Measurements from ENCODE around the gene CYB561A3.

CYB561A3 gene

DNA sequence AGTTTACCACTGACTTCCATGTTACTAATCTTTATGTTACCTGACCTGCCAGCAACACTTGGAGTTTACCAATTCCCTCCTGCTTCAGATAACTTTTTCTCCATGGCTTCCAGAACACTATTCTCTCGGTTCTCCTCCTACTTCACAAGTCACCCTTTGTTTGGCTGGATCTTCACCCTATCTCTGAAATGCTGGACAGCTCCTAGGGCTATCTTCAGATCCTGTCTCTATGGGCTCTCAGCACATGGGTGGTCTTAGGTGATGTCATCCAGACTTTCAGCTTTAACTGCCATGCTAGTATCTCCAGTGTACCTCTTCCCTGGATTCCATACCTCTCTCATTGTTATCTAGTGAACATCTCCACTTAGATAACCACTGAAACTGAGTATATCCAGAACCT lies 54.3 kb downstream of the CYB561A3 start:
- no peak overlapping the region for H3K27ac ChIP-seq
- no peak overlapping the region for H3K4me3 ChIP-seq
- H3K9me3 ChIP-seq (ENCODE audit: low read depth, low read length) = no peaks in the 10 kb centered on the region
- TF ChIP-seq FOXP2 (optimal IDR thresholded peaks at IDR 0.05; ENCODE audit: control extremely low read depth, extremely low read length, insufficient read depth) = no peak
- TF ChIP-seq EZH2 (IDR thresholded peaks at IDR 0.05) = no peak
- no peak for TF ChIP-seq POLR2AphosphoS5 (IDR thresholded peaks at IDR 0.05; ENCODE audit: borderline replicate concordance, low read depth, low read length)
- no peak overlapping the region for H3K9ac ChIP-seq (ENCODE audit: insufficient read length)
- no peak for DNase-seq (ENCODE audit: low read depth, low spot score)
- H3K36me3 ChIP-seq (ENCODE audit: insufficient read depth, low read length) = peaks cover 89% of the 10 kb centered on the region

GRCh38 chr11:61306221-61306620 lies 55.5 kb downstream of the CYB561A3 start:
- Histone ChIP-seq H3K9ac (ENCODE audit: insufficient read length) (no peak overlapping the region), H3K36me3 (ENCODE audit: insufficient read depth, low read length) (peaks cover 89% of the 10 kb centered on the region)
- no peak for DNase-seq (ENCODE audit: low read depth, low spot score)

DNA sequence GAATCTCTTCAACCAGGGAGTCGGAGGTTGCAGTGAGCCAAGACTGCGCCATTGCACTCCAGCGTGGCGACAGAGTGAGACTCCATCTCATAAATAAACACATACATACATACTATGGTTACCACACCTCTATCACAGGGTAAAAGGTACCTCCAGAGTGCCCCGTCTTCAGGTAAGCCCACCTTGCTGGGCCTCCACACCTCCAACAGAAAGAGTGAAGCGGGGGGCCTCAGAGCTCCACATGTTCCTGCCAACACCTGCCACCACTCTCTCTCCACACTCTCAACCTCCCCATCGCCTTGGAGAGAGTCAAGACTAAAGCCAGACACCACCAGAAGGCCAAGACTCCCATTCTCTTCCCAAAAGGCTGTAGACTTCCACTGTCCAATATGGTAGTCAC lies 56.3 kb downstream of the CYB561A3 start:
- no peaks in the 10 kb centered on the region for H3K9me3 ChIP-seq (ENCODE audit: low read depth, low read length)
- H3K4me3 ChIP-seq = no peak overlapping the region
- H3K36me3 ChIP-seq (ENCODE audit: insufficient read depth, low read length) = peaks cover 90% of the 10 kb centered on the region
- no peak for TF ChIP-seq FOXP2 (optimal IDR thresholded peaks at IDR 0.05; ENCODE audit: control extremely low read depth, extremely low read length, insufficient read depth)
- no peak for TF ChIP-seq POLR2AphosphoS5 (IDR thresholded peaks at IDR 0.05; ENCODE audit: borderline replicate concordance, low read depth, low read length)
- no peak for TF ChIP-seq EZH2 (IDR thresholded peaks at IDR 0.05)
- H3K27ac ChIP-seq = no peak overlapping the region
- DNase-seq (ENCODE audit: low read depth, low spot score) = no peak
- H3K9ac ChIP-seq (ENCODE audit: insufficient read length) = no peak overlapping the region

More at GRCh38 chr11:61306221-61306620, 55.5 kb downstream of the CYB561A3 start:
- H3K9me3 ChIP-seq (ENCODE audit: low read depth, low read length) = no peaks in the 10 kb centered on the region
- no peak overlapping the region for H3K27ac ChIP-seq
- TF ChIP-seq FOXP2 (optimal IDR thresholded peaks at IDR 0.05; ENCODE audit: control extremely low read depth, extremely low read length, insufficient read depth) = no peak
- TF ChIP-seq POLR2AphosphoS5 (IDR thresholded peaks at IDR 0.05; ENCODE audit: borderline replicate concordance, low read depth, low read length) = no peak
- no peak for TF ChIP-seq EZH2 (IDR thresholded peaks at IDR 0.05)
- H3K4me3 ChIP-seq = no peak overlapping the region

DNA sequence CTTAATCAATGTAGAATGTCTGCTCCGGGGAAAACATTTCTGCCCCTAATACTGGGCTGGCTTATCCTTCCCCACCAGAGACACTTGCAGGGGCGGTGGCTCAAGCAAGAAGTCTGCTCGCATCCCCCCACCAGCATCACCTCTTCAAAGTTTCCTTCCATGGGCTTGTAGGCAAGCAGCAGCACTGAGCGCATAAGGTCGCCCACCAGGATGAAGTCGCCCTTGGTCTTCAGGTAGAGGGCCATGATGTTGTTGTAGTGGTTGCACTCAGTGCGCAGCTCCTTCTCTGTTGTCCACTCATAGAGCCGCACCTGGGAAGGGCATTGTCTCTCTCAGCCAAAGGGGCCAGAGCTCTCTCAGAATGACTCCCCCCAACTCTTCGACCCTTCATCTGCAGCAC lies 58.0 kb downstream of the CYB561A3 start:
- peaks cover 84% of the 10 kb centered on the region for H3K36me3 ChIP-seq (ENCODE audit: insufficient read depth, low read length)
- H3K9me3 ChIP-seq (ENCODE audit: low read depth, low read length) = no peaks in the 10 kb centered on the region
- TF ChIP-seq EZH2 (IDR thresholded peaks at IDR 0.05) (no peak), POLR2AphosphoS5 (IDR thresholded peaks at IDR 0.05; ENCODE audit: borderline replicate concordance, low read depth, low read length) (no peak), FOXP2 (optimal IDR thresholded peaks at IDR 0.05; ENCODE audit: control extremely low read depth, extremely low read length, insufficient read depth) (no peak)
- no peak for DNase-seq (ENCODE audit: low read depth, low spot score)
- H3K27ac ChIP-seq = no peak overlapping the region
- no peak overlapping the region for H3K4me3 ChIP-seq
- H3K9ac ChIP-seq (ENCODE audit: insufficient read length) = no peak overlapping the region

DNA sequence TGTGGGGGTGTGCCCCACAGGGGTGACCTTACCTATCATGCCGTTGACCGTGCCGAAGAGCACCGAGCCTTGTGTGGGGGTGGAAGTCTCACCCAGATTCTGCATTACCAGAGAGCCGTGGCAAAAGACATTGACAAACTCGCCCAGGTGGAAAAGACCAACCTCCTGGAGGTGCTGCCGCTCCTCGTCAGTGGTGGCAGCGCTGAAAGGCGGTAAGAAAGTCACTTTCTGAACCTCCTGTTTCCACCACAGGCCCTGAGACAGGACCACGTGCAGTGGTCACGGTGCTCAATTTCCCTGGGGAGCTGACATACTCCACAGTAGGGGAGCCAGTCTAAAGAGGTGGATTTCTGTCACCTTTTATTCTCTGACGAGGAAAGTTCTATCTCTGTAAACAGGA lies 59.1 kb downstream of the CYB561A3 start:
- Histone ChIP-seq H3K9me3 (ENCODE audit: low read depth, low read length) (no peaks in the 10 kb centered on the region), H3K4me3 (no peak overlapping the region), H3K9ac (ENCODE audit: insufficient read length) (no peak overlapping the region), H3K27ac (no peak overlapping the region), H3K36me3 (ENCODE audit: insufficient read depth, low read length) (peaks cover 73% of the 10 kb centered on the region)
- DNase-seq (ENCODE audit: low read depth, low spot score) = no peak
- TF ChIP-seq FOXP2 (optimal IDR thresholded peaks at IDR 0.05; ENCODE audit: control extremely low read depth, extremely low read length, insufficient read depth) = no peak
- TF ChIP-seq POLR2AphosphoS5 (IDR thresholded peaks at IDR 0.05; ENCODE audit: borderline replicate concordance, low read depth, low read length) = no peak
- TF ChIP-seq EZH2 (IDR thresholded peaks at IDR 0.05) = no peak
